NCI-H1417 treated with DMSO at 0.1 percent for 48 hours (cell line): ENCODE results near the gene GSC2.
A peak's percentile ranks its signal among the peaks of the same experiment; 100 is the strongest.

Experiments used
- DNase-seq: peaks from one replicate; lab custom pipeline; 2025; lab: John Stamatoyannopoulos, UW

Gene GSC2, protein sequence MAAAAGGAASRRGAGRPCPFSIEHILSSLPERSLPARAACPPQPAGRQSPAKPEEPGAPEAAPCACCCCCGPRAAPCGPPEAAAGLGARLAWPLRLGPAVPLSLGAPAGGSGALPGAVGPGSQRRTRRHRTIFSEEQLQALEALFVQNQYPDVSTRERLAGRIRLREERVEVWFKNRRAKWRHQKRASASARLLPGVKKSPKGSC

DNA sequence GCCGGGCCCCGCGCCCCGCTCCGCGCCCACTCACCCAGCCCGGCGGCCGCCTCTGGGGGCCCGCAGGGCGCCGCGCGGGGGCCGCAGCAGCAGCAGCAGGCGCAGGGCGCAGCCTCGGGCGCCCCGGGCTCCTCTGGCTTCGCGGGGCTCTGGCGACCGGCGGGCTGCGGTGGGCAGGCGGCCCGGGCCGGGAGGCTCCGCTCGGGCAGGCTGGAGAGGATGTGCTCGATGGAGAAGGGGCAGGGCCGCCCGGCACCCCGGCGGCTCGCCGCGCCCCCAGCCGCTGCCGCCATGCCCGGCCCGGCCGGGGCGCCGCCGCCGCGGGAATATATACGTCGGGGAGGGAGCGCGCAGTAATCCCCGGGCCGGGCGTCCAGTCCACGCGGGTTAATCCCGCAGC lies at the start of gene GSC2:
TSS of gene GSC2 (minus strand) at position 302 of the 400 bp plus-strand sequence. CDS start at position 293, 9 bp downstream.
- no peak for DNase-seq

DNA sequence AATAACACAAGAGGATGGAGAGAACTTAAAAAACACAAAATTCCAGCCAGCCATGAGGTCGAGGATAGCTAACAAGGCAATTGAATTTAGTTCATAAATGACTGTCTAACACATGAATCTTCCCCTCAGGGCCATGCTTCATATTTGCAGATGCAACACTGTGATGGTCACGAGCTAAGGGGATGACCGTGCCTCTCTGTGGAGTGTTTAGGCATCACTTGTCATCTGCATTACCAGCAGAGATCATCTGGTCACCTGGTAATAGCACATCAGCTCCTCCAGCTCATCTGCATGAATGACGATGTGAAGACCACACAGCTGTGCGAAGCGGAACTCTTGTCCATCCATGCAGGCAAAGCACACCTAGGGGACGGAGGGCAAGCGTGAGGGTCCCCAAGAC lies 49.4 kb upstream of the GSC2 start:
- DNase-seq = no peak

DNA sequence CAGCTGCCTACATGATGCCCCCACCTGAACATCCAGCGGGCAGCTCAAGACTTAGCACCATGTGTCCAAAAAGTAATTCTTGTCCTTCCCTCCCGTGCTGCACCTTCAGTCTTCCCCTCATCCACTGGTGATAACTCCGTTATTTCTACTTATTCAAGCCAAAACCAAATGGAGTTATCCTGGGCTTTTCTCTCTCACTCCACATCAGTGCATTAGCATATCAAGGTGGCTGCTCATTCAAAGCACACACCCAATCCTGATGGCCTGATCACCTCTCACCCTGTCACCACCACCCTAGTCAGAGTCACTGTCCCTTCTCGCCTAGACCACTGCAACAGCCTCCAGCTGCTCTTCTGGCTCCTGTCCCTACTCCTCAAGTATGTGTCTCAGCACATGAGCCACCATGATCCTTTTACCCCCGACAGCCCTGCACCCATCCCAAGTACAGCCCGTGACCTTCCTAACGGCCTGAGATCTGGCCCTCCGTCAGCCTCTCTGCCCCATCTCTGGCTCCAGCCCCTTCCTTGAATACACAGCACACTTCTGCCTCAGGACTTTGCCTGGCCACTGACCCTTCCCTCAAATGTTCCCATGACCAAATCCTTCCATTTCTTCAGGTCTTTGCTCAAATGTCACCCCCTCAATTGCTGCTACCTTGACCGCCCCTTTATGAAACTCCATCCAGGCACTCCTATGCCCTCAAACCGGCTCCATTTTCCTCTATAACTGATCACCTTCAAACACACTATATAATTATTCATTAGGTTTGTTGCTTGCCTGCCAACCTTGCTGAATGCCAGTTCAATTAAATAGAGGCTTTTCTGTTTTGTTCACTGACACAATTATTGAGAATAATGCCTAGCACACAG lies 48.1 kb upstream of the GSC2 start:
- DNase-seq = no peak

DNA sequence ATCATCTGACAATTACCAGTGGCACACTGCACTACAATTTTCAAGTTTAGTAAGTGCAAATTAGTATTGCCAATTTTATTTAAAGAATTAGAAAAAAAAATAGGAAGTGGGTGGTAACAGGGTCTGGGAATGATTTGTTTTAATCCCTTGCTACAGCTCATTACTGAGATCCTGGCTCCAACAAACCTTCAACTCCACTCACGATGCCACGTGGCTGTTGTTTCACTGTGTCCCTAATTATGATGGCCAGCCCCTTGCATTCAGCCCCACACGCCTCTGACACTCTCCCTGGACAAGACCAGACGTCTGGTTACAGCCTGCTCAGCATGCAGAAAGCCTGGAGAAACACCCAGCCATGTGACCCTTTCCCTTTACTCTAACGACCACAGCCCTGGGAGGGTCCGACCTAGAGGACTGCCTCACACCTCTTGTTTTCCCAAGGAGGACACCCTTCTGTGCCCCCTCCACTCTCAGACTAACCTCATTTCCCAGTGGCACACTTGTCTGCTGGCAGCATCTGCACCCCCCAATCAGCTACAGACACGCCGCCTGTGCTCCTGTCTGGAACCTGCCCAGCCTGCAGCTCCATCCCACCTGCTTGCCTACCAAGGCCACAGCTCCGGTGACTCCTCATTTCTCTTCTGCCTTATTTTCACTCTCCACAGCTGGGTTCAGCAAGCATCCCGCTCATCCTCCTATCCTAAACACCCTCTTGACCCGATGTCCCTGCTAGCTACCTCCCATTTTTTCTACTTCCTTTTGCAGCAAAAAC lies 46.9 kb upstream of the GSC2 start:
- no peak for DNase-seq

DNA sequence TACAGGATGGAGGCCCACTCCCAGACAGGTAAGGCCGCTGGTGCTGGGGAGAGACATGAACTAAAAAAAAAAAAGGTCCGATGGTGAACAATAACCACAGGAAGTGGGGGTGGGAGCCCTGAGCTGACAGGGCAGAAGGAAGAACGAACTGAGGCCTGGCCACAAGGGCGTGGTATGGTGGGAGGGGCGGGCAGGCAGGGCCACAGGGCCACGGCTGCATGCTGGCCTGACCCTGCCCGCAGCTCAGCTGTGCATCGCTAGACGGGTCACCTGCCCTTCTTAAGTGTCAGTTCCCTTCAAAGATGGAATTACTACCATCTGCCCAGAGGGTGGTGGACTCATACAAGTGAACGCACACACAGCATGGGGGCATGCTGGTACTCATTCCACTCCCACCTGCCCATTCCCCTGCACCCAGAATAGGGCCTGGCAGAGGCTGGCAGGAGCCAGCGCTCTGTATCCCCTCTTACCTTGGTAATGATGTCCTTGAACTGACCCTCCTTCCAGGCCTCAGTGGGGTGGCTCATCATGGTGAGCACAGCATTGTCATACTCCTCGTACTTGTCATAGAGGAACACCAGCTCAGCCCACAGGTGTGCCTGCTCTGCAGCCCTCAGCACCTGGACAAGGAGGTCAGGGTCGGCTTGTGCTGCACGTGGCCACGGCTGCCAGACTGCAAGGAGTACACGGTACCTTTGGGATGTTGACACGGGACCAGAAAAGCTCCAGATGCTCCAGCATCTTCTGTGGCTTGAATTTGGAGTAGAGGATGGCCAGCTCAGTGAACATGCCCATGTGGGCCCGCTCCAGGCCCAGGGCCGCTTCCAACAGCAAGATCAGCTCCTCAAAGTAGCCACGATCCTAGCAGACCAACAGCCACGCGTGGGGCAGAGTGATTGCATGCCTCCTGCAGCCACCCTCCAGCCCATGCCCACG lies 46.0 kb upstream of the GSC2 start:
- no peak for DNase-seq

DNA sequence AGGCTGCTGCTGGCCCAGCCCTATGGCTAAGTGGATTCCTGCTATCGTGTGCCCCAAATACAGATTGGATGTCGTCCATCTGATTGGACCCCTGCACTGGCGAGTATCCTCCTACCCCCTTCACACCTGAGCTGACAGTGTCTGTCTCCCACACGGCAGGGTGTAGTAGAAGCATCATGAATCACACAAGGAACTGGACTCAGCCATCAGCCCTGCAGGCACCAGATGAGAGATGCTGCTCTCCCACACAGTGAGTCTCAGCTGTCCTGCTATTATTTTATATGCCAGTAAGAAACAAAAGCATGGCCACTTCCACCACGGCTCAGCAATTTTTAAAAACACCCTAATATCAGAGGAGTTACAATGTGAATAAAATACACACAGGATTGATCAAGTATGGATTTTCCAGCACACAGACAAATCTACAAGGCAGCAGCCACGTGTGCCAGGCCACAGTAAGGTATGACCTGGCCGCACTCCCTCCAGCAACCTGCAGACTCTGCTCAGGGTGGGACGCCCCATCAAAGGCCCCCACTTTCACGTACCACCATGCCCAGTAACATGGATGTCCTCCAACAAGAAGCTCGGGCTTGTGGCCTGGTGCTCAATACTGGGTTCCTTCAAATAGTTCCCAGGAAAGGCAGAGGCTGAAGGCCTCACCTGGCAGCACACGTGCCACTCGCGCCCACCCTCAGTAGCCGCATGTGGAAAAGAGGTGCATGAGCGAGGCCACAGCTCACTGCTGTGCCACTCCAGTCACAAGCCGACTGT lies 44.9 kb upstream of the GSC2 start:
- DNase-seq = no peak

DNA sequence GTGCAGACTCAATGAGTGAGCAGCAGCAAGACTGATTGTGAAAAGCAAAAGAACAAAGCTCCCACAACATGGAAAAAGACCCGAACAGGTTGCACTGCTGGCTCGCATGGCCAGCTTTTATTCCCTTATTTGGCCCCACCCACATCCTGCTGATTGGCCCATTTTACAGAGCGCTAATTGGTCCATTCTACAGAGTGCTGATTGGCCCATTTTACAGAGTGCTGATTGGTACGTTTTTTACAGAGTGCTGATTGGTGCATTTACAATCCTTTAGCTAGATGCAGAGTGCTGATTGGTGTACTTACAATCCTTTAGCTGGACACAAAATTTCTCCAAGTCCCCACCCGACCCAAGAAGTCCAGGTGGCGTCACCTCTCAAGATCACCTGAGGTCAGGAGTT lies 43.8 kb upstream of the GSC2 start:
- DNase-seq = no peak

DNA sequence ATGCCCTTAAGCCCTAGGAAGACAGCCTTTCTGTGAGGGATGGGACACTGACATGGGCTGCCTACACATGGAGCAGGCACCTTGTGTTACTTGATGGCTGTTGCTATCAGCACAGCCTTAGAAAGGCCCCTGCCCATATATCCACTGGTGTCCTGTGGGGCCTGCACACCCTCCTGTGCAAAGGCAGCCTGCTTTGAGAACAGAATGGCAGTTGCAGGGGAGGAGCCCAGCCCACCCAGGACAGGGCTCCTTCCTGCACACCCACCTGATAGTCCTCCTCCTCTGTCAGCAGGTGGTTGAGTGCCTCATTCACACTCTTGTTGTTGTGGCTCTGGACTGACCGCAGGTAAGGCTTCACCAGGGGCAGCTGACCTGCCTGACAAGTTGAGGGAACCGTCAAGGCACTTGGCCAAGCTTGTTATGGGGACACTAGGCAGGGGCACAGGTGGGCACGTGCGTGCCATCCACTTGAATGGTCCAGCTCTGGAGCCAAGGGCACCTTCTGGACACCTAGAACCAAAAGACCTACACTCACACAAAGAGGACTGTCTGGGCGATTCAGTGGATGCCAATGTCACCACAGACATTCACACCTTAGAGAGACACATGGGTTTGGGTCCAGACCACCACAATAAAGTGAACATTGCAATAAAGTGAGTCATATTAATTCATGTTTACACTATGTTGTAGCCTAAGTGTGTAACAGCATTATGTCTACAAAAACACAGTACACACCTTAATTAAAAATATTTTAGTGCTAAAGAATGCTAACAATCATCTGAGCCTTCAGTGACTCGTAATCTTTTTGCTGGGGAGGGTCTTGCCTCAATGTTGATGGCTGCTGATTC lies 37.8 kb upstream of the GSC2 start:
- no peak for DNase-seq

DNA sequence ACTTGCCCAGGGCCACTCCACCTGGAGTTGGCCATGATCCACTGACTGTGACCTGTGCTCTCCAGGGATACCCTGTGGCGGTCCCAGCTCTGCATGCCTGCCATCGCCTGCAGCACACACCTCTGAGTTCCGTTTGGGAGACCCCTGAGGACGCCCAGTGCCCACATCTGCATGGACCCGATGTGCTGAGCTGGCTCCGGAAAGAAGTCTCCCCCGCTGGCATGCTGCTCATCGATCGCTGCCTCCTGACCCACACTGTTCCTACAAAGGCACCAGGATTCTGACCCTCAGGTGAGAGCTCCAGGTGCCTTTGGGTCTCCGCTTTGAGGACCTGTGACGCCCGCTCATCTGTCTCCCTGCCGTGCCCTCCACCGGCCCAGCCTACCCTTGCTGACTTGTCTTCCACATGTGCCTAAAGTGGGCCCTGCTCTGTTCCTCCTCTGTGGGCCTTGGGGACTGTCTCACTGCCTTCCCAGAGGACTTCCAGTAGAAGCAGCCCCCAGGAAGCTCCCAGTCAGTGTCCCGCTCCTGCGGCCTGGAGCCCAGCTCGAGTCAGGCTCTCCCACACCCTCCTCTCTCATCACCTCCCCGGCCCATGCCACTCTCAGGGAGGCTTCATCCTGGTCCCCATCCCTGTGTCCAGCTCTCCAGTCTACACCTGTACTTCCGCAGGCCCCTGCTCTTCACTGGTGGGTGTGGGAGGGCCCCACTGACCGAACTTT lies 34.3 kb upstream of the GSC2 start:
- no peak for DNase-seq

DNA sequence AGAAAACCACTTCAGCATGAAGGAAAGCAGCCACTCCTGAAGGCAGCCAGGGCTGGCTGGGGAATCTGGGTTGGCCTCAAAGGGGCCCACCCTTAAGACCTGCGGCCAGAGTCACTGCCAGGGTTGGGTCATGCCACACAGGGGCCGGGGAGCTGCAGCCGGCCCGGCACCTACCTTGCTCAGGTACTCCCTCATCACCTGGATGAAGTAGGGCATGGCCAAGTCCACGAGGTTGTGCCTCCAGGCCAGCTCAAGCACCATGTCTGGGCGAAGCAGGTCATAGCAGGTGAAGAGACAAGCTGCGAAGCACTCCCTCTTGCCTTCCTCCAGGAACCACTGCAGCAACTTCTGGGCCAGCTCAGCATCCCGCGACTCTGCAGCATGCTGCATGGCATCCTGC lies 33.1 kb upstream of the GSC2 start:
- no peak for DNase-seq

DNA sequence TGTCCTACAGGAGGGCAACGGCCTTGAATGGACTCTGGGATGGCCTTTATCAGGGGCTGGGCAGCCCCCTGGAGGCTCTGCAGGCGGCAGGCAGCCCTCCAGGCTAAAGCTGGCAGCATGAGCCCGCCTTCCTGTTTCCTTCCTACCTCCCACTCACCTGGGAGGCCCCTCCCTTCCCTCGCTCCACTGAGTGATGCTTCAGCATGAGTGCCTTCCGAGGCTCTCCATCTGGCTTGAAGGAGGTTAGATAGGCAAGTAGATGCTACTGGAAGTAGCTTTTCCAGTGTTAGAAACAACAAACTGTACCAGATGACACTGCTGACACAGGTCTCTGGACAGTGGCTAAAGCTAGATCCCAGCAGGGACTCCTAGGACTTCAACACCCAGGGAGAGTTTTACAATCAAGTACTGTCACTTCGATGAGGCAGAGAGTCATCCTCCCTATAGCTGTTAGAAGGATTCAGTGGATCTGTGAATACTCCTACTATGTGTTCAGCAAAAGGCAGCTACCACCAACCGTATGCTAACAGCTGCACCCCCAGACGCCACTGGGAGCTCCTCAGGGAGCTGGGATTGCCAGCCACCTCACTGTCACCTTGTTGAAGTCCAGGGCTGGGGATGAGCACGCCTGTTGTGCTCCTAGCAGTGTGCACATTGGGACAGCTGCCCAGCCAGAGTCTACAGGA lies 32.5 kb upstream of the GSC2 start:
- no peak for DNase-seq

DNA sequence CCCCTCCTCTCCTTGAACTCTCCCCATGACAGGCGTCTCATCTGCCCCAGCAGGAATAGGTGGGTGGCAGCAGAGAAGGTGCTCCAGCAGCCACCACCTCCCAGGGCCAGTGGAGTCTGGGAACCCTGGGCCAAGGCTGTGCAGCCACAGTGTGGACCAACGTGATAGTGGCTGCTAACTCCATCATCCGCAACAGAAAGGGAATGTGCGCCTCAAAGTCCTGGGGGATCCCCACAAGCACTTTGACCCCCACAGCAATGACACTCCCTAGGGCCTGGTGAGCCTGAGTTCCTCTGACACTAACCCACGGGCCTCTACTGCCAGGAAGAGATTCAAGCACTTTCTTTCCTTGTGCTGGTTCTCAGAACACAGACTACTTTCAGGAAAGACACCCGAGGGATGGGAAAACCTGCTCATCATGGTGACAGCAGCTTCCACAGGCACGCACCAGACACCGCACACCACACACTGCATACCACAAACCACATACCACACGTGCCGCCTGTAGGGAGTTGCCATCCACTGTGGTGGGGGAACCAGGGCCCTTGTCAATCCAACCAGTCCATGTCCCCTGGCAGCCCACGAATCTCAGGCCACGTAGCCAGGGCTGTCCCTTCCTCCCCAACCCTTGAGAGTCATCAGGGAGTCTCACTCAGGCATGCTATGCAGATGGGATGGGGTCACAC lies 31.8 kb upstream of the GSC2 start:
- DNase-seq = no peak

DNA sequence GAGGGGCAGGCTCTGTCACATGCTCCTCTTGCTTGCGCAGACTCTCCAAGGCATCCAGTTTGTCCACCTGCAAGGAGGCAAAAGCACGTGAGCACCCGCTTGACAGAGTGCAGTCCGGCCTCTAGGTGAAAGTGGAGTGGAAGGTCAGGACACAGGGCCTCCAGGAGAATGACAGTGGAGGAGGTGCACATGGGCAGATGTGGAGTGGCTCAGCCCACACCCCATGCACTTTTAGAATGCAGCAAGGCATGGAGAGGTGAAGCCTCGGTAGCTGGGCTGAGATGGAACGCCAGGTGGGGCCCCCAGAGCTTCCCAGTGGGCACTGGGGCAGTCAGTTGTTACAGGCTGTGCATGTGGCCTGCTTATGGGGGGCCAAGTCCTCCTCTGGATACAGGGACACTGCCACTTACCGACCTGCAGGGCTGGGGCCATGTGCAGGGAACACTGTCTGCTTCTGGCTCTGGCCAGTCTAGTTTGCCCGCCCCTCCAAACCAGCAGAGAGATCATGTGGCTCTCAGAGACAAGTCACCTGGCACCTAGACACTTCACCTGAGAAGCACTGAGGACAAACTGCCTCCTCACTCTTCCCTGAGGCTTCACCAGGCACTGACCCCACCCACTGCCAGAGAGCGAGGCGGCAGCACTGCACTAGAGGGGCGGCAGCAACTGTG lies 30.8 kb upstream of the GSC2 start:
- no peak for DNase-seq

DNA sequence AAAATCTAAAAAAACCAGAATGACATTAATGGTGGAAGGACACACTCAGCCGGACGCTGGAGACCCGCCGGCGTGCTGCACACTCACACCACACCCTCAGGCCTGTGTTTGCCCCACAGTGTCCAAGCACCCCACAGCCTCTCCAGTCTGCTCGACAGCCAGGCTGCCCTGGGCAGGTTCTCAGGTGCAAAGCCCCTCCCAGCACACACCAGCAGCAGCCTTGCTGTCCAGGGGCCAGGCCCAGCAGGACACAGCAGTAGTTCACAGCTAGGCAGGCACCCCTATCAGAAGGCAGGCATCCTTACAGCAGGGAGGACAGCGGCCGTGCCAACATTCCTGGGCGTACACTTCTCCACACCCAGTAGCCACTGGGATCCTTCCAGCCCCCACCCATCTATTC lies 30.1 kb upstream of the GSC2 start:
- DNase-seq = no peak

DNA sequence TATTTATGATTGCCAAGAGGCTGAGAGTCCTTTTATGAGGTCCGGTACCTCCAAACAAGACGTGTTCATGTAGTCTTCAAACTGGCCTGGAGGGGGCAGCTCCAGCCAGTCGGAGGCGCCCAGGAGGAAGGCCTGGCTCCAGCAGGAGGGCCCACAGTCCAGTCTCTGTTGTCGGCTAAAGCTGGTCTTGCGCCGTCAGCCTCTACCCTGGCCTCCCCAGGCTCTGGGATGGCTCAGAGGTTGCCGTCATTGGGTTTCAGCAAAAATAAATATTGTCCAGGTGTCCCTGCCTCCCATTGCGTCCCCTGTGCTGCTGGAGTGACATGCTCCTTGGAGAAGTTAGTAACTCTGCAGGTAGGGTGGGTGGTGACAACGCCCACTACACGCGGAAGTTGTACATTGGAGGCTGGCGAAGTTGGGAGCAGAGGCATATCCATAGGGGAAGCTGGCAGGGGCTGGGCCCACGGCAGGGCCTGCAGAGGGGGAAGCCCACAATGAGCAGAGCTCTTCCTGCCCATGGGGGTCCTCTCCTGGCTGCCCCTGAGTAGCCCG lies 29.5 kb upstream of the GSC2 start:
- DNase-seq = no peak

DNA sequence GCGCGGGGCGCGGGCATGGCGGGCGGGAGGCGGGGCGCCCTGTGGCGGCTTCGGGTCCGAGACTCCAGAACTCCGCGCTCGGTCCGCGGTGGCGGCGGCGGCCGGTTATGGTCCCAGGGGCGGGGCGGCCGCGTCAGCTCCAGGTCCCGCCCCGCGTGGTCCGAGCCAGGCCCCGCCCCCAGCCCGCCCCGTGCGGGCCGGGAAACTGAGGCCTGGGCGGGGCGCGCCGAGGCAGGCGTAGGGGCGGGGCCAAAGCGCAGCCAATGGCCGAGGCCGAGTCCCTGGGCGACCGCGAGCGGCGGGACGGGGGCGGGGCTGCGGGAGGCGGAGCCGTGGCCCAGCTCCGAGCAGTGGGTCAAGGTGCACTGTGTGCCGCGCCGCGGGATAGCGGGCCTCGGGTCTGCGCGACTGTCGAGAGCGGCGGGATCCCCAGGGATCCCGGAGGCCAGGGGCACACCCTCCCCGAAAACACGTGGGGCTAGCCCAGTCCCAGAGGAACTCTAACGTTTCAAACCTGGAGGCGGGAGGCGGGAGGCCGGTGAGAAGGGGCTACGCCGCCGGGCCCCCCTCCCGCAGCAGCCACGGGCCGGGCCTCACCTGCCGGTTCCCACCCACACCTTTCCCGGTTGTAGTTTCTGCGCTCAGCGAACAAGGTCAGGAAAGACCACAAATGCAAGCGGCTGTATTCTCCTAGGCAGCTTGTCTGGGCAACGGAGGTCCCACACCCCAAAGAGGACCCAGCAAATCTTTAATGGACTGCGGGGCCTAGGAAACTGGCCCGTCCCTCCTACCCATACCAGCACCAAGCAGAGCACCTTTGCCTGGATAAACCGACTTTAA lies 28.8 kb upstream of the GSC2 start, which contains the start of gene SLC25A1:
TSS of gene SLC25A1 (minus strand) at position 80 of the 840 bp plus-strand sequence. CDS start at position 17, 63 bp downstream.
- peak; percentile 0 for DNase-seq
